Ascending aorta (tissue), 2 donors: ENCODE measurements around the gene GNAI2. TPM values are rescaled to one million over a fixed set of nuclear protein-coding genes. Genes with fewer than 3 reads are reported as not detected.
A peak's percentile ranks its signal among the peaks of the same experiment; 100 is the strongest.
"Not testable (repeated sequence)": the region's sequence is repeated elsewhere in the genome, so short reads cannot be mapped to it uniquely, and the experiment has no call there.

Experiments
- DNase-seq, 2 donors: peaks; one replicate each; pipeline ENCODE4 v3.0.0-alpha.2; 2019; ENCODE audit warnings: low spot score in 2 of 2
- H3K27ac ChIP-seq, 2 donors: fragments of 200-600 bp; sonication (generic); one replicate each; pipeline ENCODE4 v1.5.1; 2016 to 2017; ENCODE audit warnings: mild to moderate bottlenecking in 1 of 2
- H3K27me3 ChIP-seq: fragments of 200-600 bp; sonication (generic); one replicate; pipeline ENCODE4 v1.5.1; 2017
- H3K36me3 ChIP-seq, 2 donors: fragments of 200-600 bp; sonication (generic); one replicate each; pipeline ENCODE4 v1.5.1; 2016
- H3K4me1 ChIP-seq, 2 donors: fragments of 200-600 bp; sonication (generic); one replicate each; pipeline ENCODE4 v1.5.1; 2016 to 2017; ENCODE audit warnings: mild to moderate bottlenecking in 1 of 2
- H3K4me3 ChIP-seq, 2 donors: fragments of 200-600 bp; sonication (generic); one replicate each; pipeline ENCODE4 v1.5.1; 2016 to 2017; ENCODE audit warnings: mild to moderate bottlenecking in 1 of 2
- H3K9me3 ChIP-seq, 2 donors: fragments of 200-600 bp; sonication (generic); one replicate each; pipeline ENCODE4 v1.5.1; 2016
- intact Hi-C: fragments of 100-400 bp; cut with DNase I; formaldehyde crosslinking; loops from one replicate; pipeline ENCODE4 v1.15.1; 2023
- total RNA-seq: library from RNA; depleted of rRNA; stranded (reverse); fragments of >200 nt; gene quantifications from one replicate; pipeline ENCODE4 v1.1.0, GENCODE V29; 2016
- TF ChIP-seq, protein P1 (sequence below), 3 experiments: fragments of 200-600 bp in 2 of 3; fragments of 450-650 bp in 1 of 3; sonication (generic) in 2 of 3; IDR thresholded peaks; one replicate each; pipeline ENCODE4 v1.5.1; 2016 to 2019; ENCODE audit warnings: antibody characterized with exemption in 3 of 3, mild to moderate bottlenecking in 1 of 3, moderate library complexity in 1 of 3

Gene GNAI2
- total RNA-seq, 1 donor from 2014 or later = 283 TPM

DNA sequence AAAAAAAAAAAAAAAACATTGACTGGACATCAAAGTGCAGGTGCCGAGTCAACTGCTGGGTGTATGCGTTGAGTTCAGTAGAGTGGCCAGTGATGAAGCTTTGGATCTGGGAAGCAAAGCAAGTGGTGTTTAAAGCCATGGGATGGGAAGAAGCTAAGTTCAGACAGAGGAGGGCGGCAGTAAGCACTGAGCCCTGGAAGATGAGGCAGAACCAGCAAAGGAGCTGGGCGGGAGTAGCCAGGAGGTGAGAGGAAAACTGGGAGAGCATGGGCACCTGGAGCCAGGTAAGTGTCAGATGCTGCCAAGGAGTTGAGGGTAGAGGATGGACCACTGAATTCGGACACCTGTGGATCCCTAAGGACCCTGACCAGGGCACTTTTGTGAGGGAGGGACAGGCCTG is 11.4 kb upstream of the GNAI2 start:
- Histone ChIP-seq H3K27me3 (no peaks in the 10 kb centered on the region), H3K4me1 (peaks cover 0 to 16% of the 10 kb centered on the region in 2 donors), H3K9me3 (no peaks in the 10 kb centered on the region), H3K36me3 (no peaks in the 10 kb centered on the region), H3K4me3 (no peak overlapping the region), H3K27ac (no peak overlapping the region)
- TF ChIP-seq, protein P1, sequence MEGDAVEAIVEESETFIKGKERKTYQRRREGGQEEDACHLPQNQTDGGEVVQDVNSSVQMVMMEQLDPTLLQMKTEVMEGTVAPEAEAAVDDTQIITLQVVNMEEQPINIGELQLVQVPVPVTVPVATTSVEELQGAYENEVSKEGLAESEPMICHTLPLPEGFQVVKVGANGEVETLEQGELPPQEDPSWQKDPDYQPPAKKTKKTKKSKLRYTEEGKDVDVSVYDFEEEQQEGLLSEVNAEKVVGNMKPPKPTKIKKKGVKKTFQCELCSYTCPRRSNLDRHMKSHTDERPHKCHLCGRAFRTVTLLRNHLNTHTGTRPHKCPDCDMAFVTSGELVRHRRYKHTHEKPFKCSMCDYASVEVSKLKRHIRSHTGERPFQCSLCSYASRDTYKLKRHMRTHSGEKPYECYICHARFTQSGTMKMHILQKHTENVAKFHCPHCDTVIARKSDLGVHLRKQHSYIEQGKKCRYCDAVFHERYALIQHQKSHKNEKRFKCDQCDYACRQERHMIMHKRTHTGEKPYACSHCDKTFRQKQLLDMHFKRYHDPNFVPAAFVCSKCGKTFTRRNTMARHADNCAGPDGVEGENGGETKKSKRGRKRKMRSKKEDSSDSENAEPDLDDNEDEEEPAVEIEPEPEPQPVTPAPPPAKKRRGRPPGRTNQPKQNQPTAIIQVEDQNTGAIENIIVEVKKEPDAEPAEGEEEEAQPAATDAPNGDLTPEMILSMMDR (IDR thresholded peaks at IDR 0.05) = no peak
- no peak for DNase-seq
- intact Hi-C loops = no loop called here

DNA sequence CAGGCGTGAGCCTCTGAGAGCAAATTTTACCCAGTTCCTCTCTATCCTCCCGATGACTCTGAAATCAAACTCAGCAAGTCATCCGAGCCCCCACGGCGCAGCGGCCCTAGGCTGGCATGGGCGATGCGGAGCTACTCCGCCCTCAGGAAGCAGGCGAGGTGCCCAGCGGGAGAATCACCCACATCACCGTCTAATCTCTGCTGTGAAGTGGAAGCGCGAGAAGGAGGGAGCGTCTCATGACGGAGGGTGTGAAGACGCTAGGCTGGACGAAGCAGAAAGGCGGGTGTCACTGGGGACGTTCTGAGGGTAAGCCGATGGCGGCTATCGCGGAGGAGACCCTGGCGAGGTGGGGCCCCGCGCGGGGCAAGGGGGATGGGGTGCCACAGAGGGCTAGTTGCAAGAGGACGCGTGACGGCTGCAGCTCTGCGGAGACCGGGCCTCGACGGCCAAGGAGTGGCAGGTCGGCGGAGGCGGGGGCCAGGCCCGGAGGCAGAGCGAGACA is 9.1 kb upstream of the GNAI2 start:
- H3K27me3 ChIP-seq = no peaks in the 10 kb centered on the region
- H3K4me1 ChIP-seq = peaks cover 0 to 16% of the 10 kb centered on the region in 2 donors
- no peaks in the 10 kb centered on the region for H3K36me3 ChIP-seq
- H3K4me3 ChIP-seq = peak overlapping the region; percentile 63 to 78
- TF ChIP-seq, protein P1 (IDR thresholded peaks at IDR 0.05) = no peak
- peak overlapping the region; percentile 69 to 75 for H3K27ac ChIP-seq
- H3K9me3 ChIP-seq = no peaks in the 10 kb centered on the region
- peak in 1 of 2 donors; percentile 75 for DNase-seq
- intact Hi-C loops = loop anchor here (1.0 kb wide), 5 partner anchors 8 to 106 kb away; no protein-coding TSS in a partner anchor

DNA sequence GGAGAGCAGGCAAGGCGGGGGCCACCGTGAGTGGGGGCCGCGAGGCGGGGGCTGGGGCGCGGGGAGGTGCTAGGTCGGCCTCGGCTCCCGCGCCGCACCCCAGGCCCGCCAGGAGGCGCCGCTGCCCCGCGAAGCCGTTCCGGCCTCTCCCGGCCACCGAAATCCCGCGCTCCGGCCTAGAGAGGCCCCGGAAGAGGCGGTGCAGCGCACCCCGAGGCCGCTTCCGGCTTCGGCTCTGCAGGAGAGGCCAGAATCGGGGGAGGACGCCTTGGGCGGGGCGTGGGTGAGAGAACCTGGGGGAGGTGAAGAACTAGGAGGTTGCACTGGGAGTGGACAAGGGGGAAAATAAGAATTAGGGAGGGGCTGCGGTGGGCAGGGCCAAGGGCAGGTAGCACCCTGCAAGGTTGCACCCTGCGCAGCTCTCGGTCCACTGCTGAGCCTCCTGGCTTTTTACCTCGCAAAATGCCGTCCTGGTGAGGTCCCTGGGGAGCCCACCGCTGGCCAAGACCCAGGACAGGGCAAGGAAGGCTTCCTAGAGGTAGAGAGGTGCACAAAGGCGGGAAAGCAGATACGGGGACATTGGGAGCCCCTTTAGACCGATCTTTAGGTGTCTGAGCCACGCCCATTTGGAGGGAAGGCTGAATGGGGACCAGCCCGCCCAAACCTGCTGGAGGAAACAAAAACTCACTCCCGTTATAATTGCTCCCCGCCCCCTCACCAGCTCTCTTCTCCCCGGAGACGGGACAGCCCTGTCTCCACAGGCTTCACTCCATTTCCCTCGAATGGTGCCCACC is 8.4 kb upstream of the GNAI2 start:
- Histone ChIP-seq H3K36me3 (no peaks in the 10 kb centered on the region), H3K4me1 (peaks cover 0 to 16% of the 10 kb centered on the region in 2 donors), H3K27me3 (no peaks in the 10 kb centered on the region), H3K4me3 (peak overlapping the region; percentile 63 to 78), H3K9me3 (no peaks in the 10 kb centered on the region), H3K27ac (peak overlapping the region; percentile 69 to 75)
- peak; percentile 51 to 95 for DNase-seq
- TF ChIP-seq, protein P1 (IDR thresholded peaks at IDR 0.05) = peak; percentile 68 to 96 (median 84)
- intact Hi-C loops = loop anchor here (1.0 kb wide), 3 partner anchors 8 to 46 kb away; no protein-coding TSS in a partner anchor

DNA sequence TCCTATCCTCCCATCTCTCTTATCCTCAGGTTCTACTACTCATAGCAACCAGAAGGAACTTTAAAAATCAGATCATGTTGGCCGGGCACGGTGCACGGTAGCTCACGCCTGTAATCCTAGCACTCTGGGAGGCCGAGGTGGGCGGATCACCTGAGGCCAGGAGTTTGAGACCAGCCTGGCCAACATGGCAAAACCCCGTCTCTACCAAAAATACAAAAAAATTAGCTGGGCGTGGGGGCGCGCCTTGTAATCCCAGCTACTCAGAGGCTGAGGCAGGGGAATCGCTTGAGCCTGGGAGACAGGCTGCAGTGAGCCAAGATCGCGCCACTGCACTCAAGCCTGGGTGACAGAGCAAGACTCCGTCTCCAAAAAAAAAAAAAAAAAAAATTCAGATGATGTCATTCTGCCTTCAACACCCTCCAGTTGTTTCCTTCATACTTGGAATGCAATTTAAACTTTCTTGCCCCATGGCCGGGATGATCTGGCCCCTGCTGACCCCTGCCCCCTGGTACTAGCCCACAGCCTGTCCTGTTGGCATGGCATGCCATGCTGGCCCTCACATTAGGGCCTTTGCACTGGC is 7.7 kb upstream of the GNAI2 start:
- H3K36me3 ChIP-seq, H3K27me3 ChIP-seq, DNase-seq, intact Hi-C loops, H3K27ac ChIP-seq, H3K9me3 ChIP-seq: not testable (repeated sequence)
- Histone ChIP-seq H3K4me3 (peak overlapping the region; percentile 63 to 78), H3K4me1 (peaks cover 0 to 16% of the 10 kb centered on the region in 2 donors)

DNA sequence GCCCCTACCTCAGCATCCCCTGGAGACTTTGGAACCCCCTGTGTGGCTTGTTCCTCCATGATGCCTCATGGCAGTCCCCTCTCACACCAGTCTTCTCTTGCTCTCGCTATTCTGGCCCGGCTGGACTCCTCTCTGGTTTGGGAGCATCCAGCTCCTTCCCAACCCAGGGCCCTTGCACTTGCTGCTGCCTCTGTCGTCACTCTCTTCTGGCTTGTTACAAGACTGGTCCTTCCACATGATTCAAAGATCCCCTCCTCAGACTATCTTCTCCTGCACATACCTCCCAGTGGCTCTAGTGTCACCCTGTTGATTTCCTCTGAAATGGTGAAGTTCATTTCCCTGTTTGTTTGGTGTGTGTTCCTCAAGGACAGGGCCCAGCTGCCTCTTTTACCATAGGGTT is 6.5 kb upstream of the GNAI2 start:
- H3K27me3 ChIP-seq = no peaks in the 10 kb centered on the region
- TF ChIP-seq, protein P1 (IDR thresholded peaks at IDR 0.05) = no peak
- no peak overlapping the region for H3K27ac ChIP-seq
- no peak for DNase-seq
- intact Hi-C loops = no loop called here
- no peaks in the 10 kb centered on the region for H3K9me3 ChIP-seq
- H3K36me3 ChIP-seq = no peaks in the 10 kb centered on the region
- peaks cover 0 to 16% of the 10 kb centered on the region in 2 donors for H3K4me1 ChIP-seq
- no peak overlapping the region for H3K4me3 ChIP-seq
